ES-I3 (cell line): ENCODE results near the gene OXNAD1.

ENCODE experiments used
- H3K36me3 ChIP-seq: 2 replicates; pipeline ENCODE4 v1.6.1; 2013; ENCODE audit warnings: mild to moderate bottlenecking, low read length, control low read depth, moderate library complexity; ENCODE audit not compliant: insufficient read depth
- H3K4me1 ChIP-seq: 2 replicates; pipeline ENCODE4 v1.6.1; 2013; ENCODE audit warnings: mild to moderate bottlenecking, control low read depth, low read length; ENCODE audit not compliant: insufficient read depth
- H3K9ac ChIP-seq: 2 replicates; pipeline ENCODE4 v1.6.1; 2013; ENCODE audit warnings: low read depth, mild to moderate bottlenecking, low read length, moderate library complexity
- H3K9me3 ChIP-seq: 2 replicates; pipeline ENCODE4 v1.6.1; 2013; ENCODE audit warnings: mild to moderate bottlenecking, low read length, moderate library complexity; ENCODE audit not compliant: control insufficient read depth, insufficient read depth

Gene OXNAD1

GRCh38 chr3:16279010-16279801, 14.2 kb downstream of the OXNAD1 start:
- no peaks in the 10 kb centered on the region for H3K9me3 ChIP-seq
- H3K36me3 ChIP-seq, result 0 out of 2 replicates have a peak, but pooled peaks cover 2% of the 10 kb centered on the region
- H3K4me1 ChIP-seq, result no peaks in the 10 kb centered on the region

DNA sequence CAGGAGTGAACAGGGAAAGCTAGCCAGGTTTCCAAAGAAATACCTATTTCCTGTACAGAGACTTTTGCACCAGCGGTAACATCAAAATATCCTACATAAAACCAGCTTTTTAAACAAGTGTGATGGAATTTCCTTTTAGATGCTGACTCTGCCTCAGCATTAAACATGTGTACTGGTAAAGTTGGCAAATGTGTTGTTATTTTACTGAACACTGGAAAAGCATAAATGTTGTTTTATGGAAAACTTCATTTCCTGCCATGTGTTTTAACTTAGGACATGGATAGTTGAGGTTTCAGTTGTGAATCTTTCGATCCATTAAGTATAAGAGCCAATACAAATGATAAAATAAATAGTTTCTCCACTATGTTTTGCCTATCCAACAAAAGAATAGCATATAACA, 15.7 kb downstream of the OXNAD1 start:
- H3K9me3 ChIP-seq, result no peaks in the 10 kb centered on the region
- no peak overlapping the region for H3K9ac ChIP-seq
- no peaks in the 10 kb centered on the region for H3K4me1 ChIP-seq
- peaks cover 2% of the 10 kb centered on the region; the same call in 1 of the 2 replicates for H3K36me3 ChIP-seq

More at GRCh38 chr3:16279010-16279801, 14.2 kb downstream of the OXNAD1 start:
- no peak overlapping the region for H3K9ac ChIP-seq

DNA sequence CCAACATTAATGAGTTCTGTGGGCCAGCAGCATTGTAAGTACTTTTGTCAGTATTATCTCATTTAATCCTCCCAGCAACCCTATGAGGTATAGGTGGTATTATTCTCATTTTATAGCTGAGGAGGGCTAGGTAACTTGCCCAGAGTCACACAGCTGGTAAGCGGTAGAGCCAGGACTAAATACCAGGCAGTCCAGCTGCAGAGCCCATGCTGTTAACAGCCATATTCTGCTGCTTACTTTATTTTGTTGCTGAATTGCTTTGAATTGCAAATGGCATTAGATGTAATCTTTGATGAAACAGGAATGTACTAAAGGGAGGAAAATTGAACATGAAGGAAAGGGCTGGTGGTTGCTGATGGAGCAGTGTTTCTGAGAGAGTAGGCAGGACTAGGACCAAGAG, 19.6 kb downstream of the OXNAD1 start:
- no peaks in the 10 kb centered on the region for H3K4me1 ChIP-seq
- H3K9me3 ChIP-seq, result no peaks in the 10 kb centered on the region
- no peak overlapping the region for H3K9ac ChIP-seq
- H3K36me3 ChIP-seq, result peaks cover 5% of the 10 kb centered on the region

DNA sequence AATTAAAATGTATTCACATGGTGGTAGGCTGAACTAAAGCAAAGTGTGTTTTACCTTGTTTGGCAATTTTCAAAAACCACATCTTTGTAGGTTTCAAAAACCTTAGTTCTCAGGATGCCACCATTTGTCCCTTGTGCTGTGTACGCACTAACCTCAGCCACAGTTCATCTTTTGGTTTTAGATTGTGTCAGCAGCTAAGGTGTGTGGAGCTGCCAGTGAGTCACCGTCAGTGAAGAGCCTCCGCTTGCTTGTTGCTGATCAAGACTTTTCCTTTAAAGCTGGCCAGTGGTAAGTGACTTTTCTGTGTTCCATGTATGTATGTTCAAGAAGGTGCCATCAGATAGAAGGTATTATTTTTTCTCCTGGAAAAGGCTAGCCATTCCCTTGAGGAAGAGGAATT, 21.1 kb downstream of the OXNAD1 start:
- no peaks in the 10 kb centered on the region for H3K9me3 ChIP-seq
- no peaks in the 10 kb centered on the region for H3K4me1 ChIP-seq
- no peak overlapping the region for H3K9ac ChIP-seq
- peaks cover 7% of the 10 kb centered on the region for H3K36me3 ChIP-seq

DNA sequence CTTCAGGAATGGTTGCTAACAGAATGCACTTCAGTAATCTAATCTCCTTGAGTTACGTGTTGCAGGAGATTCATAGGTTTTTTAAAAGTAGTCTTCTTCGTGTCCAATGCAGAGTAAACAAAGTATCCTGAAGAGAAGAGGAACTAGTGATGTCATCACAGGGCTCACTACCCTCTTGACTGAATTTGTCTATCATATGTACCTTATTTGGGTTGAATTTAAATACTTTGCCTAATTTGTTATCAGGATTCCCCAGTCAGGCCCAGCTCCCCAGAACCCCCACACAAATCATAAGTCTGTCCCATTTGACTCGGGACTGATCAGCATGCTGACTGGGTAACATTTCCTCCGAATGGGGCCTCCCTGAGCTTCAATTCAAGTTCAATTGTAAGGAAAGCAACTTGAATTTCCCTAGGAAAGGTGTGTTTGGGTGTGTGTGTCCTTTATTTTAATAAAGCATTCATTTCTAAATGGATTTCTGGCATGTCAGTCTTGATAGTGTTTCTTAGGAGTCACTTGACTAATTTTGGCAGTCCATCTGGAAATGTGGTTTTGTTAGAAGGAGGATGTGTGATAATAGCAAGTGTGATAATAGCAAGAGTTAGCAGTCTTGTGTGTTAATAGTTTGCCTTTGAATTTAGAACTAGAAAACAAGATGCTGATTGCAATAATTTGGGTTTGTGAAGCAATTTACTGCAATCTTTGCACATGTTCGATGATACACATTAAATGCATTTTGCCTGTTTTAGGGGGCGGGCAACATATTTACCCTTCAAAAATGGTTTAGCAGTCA, 21.9 kb downstream of the OXNAD1 start:
- Histone ChIP-seq H3K4me1 (no peaks in the 10 kb centered on the region), H3K9ac (no peak overlapping the region)

GRCh38 chr3:16288664-16289063, 23.7 kb downstream of the OXNAD1 start:
- Histone ChIP-seq H3K9ac (no peak overlapping the region), H3K36me3 (peaks cover 6% of the 10 kb centered on the region), H3K9me3 (no peaks in the 10 kb centered on the region), H3K4me1 (no peaks in the 10 kb centered on the region)

More for the DNA sequence above, 21.9 kb downstream of the OXNAD1 start:
- H3K9me3 ChIP-seq, result no peaks in the 10 kb centered on the region
- peaks cover 7% of the 10 kb centered on the region for H3K36me3 ChIP-seq

DNA sequence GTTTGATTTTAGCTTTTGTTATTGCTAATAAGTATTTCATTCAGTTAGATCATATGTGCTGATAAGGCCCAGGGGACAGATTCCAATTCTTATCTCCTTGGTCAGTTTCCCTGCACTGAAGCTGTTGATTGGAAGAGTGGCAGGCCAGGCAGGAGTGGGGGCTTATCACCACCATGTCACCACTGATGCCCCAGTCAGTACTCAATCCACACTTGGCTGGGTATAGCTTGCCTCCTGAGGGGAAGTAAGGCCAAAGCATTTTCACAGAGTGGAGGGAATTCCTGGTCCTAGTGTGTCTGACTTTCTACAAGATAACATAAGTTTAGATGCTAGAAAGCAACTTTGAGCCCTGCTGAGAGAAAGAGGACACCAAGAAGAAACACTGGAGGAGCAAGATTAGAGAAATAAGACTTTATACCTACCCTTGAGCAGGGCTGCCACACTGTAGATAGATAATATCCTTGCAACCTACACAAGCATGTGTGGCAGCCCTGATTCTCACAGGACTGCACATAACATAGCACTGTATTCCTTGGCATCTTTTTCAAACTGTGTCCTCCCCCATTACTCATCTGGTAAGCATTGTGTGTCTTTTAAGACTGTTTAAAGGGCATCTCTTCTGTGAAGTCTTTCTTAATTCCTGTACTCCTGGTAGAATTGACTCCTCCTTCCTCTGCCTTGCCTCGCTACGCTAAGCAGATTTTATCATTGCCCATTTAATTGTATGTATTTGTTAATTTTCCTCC, 24.3 kb downstream of the OXNAD1 start:
- Histone ChIP-seq H3K36me3 (peaks cover 5% of the 10 kb centered on the region), H3K9me3 (no peaks in the 10 kb centered on the region), H3K9ac (no peak overlapping the region), H3K4me1 (no peaks in the 10 kb centered on the region)

- H3K36me3 ChIP-seq, result peaks cover 7% of the 10 kb centered on the region
- H3K9ac ChIP-seq, result no peak overlapping the region
- H3K4me1 ChIP-seq, result no peaks in the 10 kb centered on the region
- H3K9me3 ChIP-seq, result no peaks in the 10 kb centered on the region
Measured at GRCh38 chr3:16290007-16290826, 25.2 kb downstream of the OXNAD1 start.

- Histone ChIP-seq H3K9me3 (no peaks in the 10 kb centered on the region), H3K9ac (no peak overlapping the region), H3K4me1 (no peaks in the 10 kb centered on the region), H3K36me3 (peaks cover 10% of the 10 kb centered on the region)
Measured at GRCh38 chr3:16290827-16291196, 25.8 kb downstream of the OXNAD1 start.

DNA sequence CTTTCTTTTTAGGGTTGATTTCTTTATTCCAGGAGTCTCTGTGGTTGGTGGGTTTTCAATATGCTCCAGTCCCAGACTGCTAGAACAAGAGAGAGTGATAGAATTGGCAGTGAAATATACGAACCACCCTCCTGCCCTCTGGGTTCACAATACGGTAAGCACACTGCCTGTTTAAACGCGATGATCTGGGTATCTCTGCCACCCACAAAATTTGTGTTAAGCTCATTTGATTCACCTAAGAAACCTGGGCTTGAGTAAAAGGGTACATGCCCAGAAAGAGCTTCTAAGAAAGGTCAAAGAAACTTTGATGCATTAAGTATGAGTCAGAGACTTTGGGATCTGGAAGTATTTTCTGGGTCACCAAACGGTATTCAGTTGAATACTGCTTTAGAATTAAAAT, 29.8 kb downstream of the OXNAD1 start:
- H3K36me3 ChIP-seq, result peaks cover 7% of the 10 kb centered on the region
- H3K4me1 ChIP-seq, result no peaks in the 10 kb centered on the region

DNA sequence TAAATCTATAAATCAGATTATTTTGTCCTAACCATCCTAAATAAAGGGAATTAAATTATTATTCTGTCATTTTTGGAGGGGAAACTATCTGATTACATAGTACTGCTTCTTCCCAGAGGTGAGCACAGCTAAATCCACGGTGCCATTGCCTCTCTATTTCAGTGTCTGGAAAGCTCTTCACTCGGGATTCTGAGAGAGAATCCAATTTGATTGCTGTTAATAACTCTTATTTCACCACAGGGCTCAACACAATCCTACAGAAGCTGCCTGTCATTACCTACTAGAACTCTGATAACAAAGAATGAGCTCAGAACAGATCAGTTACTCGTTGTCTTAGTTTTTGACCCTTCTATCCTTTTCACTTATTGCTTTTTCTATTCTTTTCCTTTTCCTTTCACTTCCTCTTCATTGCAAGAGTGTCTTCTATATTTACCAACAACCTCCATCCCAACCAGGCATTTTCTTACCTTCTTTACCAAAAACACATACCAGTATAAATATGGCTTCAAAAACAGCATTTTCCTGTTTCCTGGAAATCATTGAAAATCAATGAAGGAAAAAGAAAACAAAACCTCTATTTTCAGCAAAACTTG, 30.4 kb downstream of the OXNAD1 start:
- H3K9me3 ChIP-seq, result no peaks in the 10 kb centered on the region
- H3K36me3 ChIP-seq, result peaks cover 7% of the 10 kb centered on the region
- H3K9ac ChIP-seq, result no peak overlapping the region
- no peaks in the 10 kb centered on the region; the same call in 1 of the 2 replicates for H3K4me1 ChIP-seq

More for the DNA sequence above, 29.8 kb downstream of the OXNAD1 start:
- Histone ChIP-seq H3K9ac (no peak overlapping the region), H3K9me3 (no peaks in the 10 kb centered on the region)

GRCh38 chr3:16297997-16298885, 33.2 kb downstream of the OXNAD1 start:
- H3K4me1 ChIP-seq, result peaks cover 16% of the 10 kb centered on the region; the same call in 1 of the 2 replicates

More at GRCh38 chr3:16297997-16298885, 33.2 kb downstream of the OXNAD1 start:
- Histone ChIP-seq H3K9ac (no peak overlapping the region), H3K36me3 (peaks cover 5% of the 10 kb centered on the region; the same call in 1 of the 2 replicates), H3K9me3 (no peaks in the 10 kb centered on the region)
